ENCODE measurements around the gene NARS2.

The NARS2 gene

DNA sequence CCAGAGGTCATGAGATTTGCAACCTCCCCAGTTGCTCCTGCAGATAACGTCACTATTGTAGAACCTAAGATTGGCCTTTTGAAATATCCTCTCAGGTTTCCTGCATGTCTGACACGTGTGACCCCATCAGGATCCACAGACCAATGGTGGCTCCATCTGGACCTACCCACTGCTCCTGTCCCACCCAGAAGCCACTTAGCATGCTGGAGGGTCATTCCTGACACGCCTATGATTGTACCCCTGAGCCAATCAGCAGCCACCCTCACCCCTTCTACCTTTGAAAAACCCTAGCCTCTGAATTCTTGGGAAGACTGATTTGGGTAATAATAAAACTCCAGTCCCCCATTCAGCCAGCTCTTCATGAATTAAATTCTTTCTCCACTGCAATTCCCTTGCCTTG, 20.1 kb upstream of the NARS2 start:
- no peaks in the 10 kb centered on the region for H3K27me3 ChIP-seq (ENCODE audit: low read length)

DNA sequence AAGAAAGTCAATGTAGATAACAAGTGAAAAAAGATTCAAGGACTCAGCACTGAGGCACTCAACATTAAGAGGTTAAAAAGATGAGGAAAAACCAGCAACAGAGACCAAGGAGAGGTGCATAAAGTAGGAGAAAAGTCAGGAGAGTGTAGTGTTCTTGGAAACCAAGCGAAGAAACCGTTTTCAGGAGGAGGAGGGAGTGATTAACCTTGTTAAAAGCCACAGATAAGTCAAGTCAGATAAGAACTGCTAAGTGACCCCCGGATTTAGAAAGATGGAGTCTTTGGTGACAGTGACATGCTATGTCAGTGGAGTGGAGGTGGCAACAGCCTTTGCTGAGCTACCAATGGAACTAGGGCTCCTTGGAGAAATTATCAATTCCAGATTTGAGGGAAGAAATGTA, 13.9 kb upstream of the NARS2 start:
- Histone ChIP-seq H3K36me3 (ENCODE audit: low read length) (no peaks in the 10 kb centered on the region), H3K4me3 (ENCODE audit: insufficient read depth, low read length, poor library complexity, severe bottlenecking) (no peak overlapping the region), H4K20me1 (ENCODE audit: low read depth, low read length) (no peaks in the 10 kb centered on the region), H3K9ac (ENCODE audit: low read length) (no peak overlapping the region), H2AFZ (ENCODE audit: low read depth, low read length, severe bottlenecking) (no peak overlapping the region), H3K4me2 (ENCODE audit: low read depth, low read length, poor library complexity, severe bottlenecking) (no peak overlapping the region), H3K27ac (ENCODE audit: low read depth, low read length) (no peak overlapping the region), H3K9me2 (replicated peaks; ENCODE audit: insufficient read depth, low read length) (no peaks in the 10 kb centered on the region), H3K79me2 (ENCODE audit: insufficient read depth, low read length) (no peaks in the 10 kb centered on the region), H3F3A (ENCODE audit: insufficient read depth) (no peaks in the 10 kb centered on the region), H3K9me3 (ENCODE audit: insufficient read depth, low read length) (peaks cover 3% of the 10 kb centered on the region; the same call in 1 of the 2 replicates), H3K27me3 (ENCODE audit: low read length) (no peaks in the 10 kb centered on the region)
- TF ChIP-seq, protein P1, sequence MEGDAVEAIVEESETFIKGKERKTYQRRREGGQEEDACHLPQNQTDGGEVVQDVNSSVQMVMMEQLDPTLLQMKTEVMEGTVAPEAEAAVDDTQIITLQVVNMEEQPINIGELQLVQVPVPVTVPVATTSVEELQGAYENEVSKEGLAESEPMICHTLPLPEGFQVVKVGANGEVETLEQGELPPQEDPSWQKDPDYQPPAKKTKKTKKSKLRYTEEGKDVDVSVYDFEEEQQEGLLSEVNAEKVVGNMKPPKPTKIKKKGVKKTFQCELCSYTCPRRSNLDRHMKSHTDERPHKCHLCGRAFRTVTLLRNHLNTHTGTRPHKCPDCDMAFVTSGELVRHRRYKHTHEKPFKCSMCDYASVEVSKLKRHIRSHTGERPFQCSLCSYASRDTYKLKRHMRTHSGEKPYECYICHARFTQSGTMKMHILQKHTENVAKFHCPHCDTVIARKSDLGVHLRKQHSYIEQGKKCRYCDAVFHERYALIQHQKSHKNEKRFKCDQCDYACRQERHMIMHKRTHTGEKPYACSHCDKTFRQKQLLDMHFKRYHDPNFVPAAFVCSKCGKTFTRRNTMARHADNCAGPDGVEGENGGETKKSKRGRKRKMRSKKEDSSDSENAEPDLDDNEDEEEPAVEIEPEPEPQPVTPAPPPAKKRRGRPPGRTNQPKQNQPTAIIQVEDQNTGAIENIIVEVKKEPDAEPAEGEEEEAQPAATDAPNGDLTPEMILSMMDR (IDR thresholded peaks at IDR 0.05; ENCODE audit: insufficient read depth, low read length, poor library complexity, severe bottlenecking), result no peak
- TF ChIP-seq EZH2phosphoT487 (conservative IDR thresholded peaks at IDR 0.05; ENCODE audit: low read length), result no peak

More for the DNA sequence above, 20.1 kb upstream of the NARS2 start:
- Histone ChIP-seq H3K36me3 (ENCODE audit: low read length) (no peaks in the 10 kb centered on the region), H3F3A (ENCODE audit: insufficient read depth) (no peaks in the 10 kb centered on the region), H3K4me3 (ENCODE audit: insufficient read depth, low read length, poor library complexity, severe bottlenecking) (no peak overlapping the region), H3K79me2 (ENCODE audit: insufficient read depth, low read length) (no peaks in the 10 kb centered on the region), H3K9me3 (ENCODE audit: insufficient read depth, low read length) (no peaks in the 10 kb centered on the region), H4K20me1 (ENCODE audit: low read depth, low read length) (no peaks in the 10 kb centered on the region), H3K4me2 (ENCODE audit: low read depth, low read length, poor library complexity, severe bottlenecking) (no peak overlapping the region), H2AFZ (ENCODE audit: low read depth, low read length, severe bottlenecking) (no peak overlapping the region), H3K9ac (ENCODE audit: low read length) (no peak overlapping the region), H3K9me2 (replicated peaks; ENCODE audit: insufficient read depth, low read length) (no peaks in the 10 kb centered on the region), H3K27ac (ENCODE audit: low read depth, low read length) (no peak overlapping the region)
- TF ChIP-seq, protein P1 (IDR thresholded peaks at IDR 0.05; ENCODE audit: insufficient read depth, low read length, poor library complexity, severe bottlenecking), result no peak
- no peak for TF ChIP-seq EZH2phosphoT487 (conservative IDR thresholded peaks at IDR 0.05; ENCODE audit: low read length)

DNA sequence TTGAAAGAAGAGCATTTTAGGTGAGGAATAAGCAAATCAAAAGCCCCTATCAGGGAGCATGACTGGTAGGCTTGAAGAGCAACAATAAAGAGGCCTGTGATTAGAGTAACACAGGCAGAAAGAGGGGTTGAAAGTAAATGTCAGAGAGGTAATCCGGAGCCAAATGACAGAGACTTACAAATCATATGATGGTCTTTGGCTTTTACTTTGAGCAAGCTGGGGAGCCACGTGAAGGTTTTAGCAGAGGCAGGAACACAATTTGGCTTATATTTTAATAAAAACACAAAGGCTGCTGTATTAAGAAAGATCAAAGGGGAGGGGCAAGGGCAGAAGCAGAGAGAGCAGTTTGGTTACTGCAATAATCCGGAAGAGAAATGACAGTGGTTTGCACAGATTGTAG, 12.8 kb upstream of the NARS2 start:
- no peaks in the 10 kb centered on the region for H3F3A ChIP-seq (ENCODE audit: insufficient read depth)
- H3K27me3 ChIP-seq (ENCODE audit: low read length), result no peaks in the 10 kb centered on the region
- H3K4me2 ChIP-seq (ENCODE audit: low read depth, low read length, poor library complexity, severe bottlenecking), result no peak overlapping the region
- no peaks in the 10 kb centered on the region for H4K20me1 ChIP-seq (ENCODE audit: low read depth, low read length)
- H3K79me2 ChIP-seq (ENCODE audit: insufficient read depth, low read length), result no peaks in the 10 kb centered on the region
- TF ChIP-seq EZH2phosphoT487 (conservative IDR thresholded peaks at IDR 0.05; ENCODE audit: low read length), result no peak
- TF ChIP-seq, protein P1 (IDR thresholded peaks at IDR 0.05; ENCODE audit: insufficient read depth, low read length, poor library complexity, severe bottlenecking), result no peak
- peaks cover 12% of the 10 kb centered on the region; the same call in 1 of the 2 replicates for H3K9me3 ChIP-seq (ENCODE audit: insufficient read depth, low read length)
- no peaks in the 10 kb centered on the region for H3K9me2 ChIP-seq (replicated peaks; ENCODE audit: insufficient read depth, low read length)
- no peak overlapping the region for H3K9ac ChIP-seq (ENCODE audit: low read length)
- H3K36me3 ChIP-seq (ENCODE audit: low read length), result no peaks in the 10 kb centered on the region
- H3K4me3 ChIP-seq (ENCODE audit: insufficient read depth, low read length, poor library complexity, severe bottlenecking), result no peak overlapping the region
- no peak overlapping the region for H2AFZ ChIP-seq (ENCODE audit: low read depth, low read length, severe bottlenecking)
- no peak overlapping the region for H3K27ac ChIP-seq (ENCODE audit: low read depth, low read length)

Data from SU-DHL-6 (cell line).